HepG2 (cell line): ENCODE measurements around the gene FGF14. TPM values are rescaled to one million over a fixed set of nuclear protein-coding genes. Genes with fewer than 3 reads are reported as not detected.

Source experiments
- ATAC-seq: fragments of 200-7000 bp; cut with Tn5 transposase; 3 replicates; pipeline ENCODE4 v1.9.1; 2020; ENCODE audit warnings: mild to moderate bottlenecking, moderate library complexity
- BruUV-seq: library from RNA; stranded (reverse); fragments of 400-500 nt; replicated peaks from 2 replicates; lab custom pipeline; 2021; lab: Mats Ljungman, UMichigan
- CTCF ChIA-PET: fragments of 300-600 bp; formaldehyde crosslinking; extraction: SDS; loops from one replicate; lab custom pipeline; 2021; ENCODE audit warnings: low total read pairs, inconsistent platforms, low intra/inter-chr PET ratio; lab: Yijun Ruan, JAX
- POLR2A ChIA-PET: fragments of 350-600 bp; sonication (Branson Sonifier 250); formaldehyde crosslinking; loops from one replicate; lab custom pipeline; 2020; ENCODE audit warnings: antibody characterized with exemption, inconsistent platforms; lab: Yijun Ruan, JAX
- DNase-seq: peaks from one replicate; pipeline ENCODE4 v3.0.0-alpha.2; 2015; ENCODE audit warnings: low spot score
- FAIRE-seq: peaks from 3 replicates; lab custom pipeline; 2011; peaks lifted over from hg19 to GRCh38; lab: Jason Lieb, UNC
- H2AFZ ChIP-seq: one replicate; pipeline ENCODE4 v1.6.1; 2011; ENCODE audit warnings: low read length, inconsistent platforms
- H3K27ac ChIP-seq: fragments of 300-600 bp; 3 replicates; pipeline ENCODE4 v1.8.0; 2011; ENCODE audit warnings: mixed run types, mild to moderate bottlenecking, mixed read lengths, low read length, inconsistent platforms; ENCODE audit not compliant: insufficient read depth; ENCODE audit errors: extremely low read length
- H3K27me3 ChIP-seq, 2 experiments: fragments of 200-600 bp in 1 of 2; 2 replicates in 1 of 2; 3 replicates in 1 of 2; pipeline versions ENCODE4 v1.6.0 to v1.8.0; 2011; ENCODE audit warnings: low read length in 2 of 2, mild to moderate bottlenecking in 2 of 2, moderate library complexity in 2 of 2, inconsistent platforms in 1 of 2; ENCODE audit not compliant: insufficient read depth in 2 of 2, control insufficient read depth in 1 of 2
- H3K36me3 ChIP-seq, 2 experiments: fragments of 200-600 bp in 1 of 2; replicated peaks in 1 of 2; 2 replicates in 1 of 2; 3 replicates in 1 of 2; pipeline versions ENCODE4 v1.5.1 to v1.8.0; 2011; ENCODE audit warnings: low read length in 2 of 2, inconsistent platforms in 1 of 2; ENCODE audit not compliant: insufficient read depth in 2 of 2, control insufficient read depth in 1 of 2
- H3K4me1 ChIP-seq: 2 replicates; pipeline ENCODE4 v1.5.1; 2012; ENCODE audit warnings: low read length, inconsistent platforms; ENCODE audit not compliant: insufficient read depth
- H3K4me2 ChIP-seq: 2 replicates; pipeline ENCODE4 v1.6.0; 2011; ENCODE audit warnings: low read depth, low read length, inconsistent platforms
- H3K4me3 ChIP-seq, 3 experiments: fragments of 200-600 bp in 1 of 3; sonication (generic), shearing (Covaris generic) in 1 of 3; replicated peaks in 1 of 3; 2 replicates each; pipeline ENCODE4 v1.5.1; 2011 to 2016; ENCODE audit warnings: low read length in 3 of 3, inconsistent platforms in 2 of 3, low read depth in 2 of 3, mild to moderate bottlenecking in 2 of 3, control low read depth in 1 of 3, mixed read lengths in 1 of 3; ENCODE audit not compliant: insufficient read depth in 1 of 3
- H3K79me2 ChIP-seq: one replicate; pipeline ENCODE4 v1.6.1; 2011; ENCODE audit warnings: low read length, inconsistent platforms; ENCODE audit not compliant: insufficient read depth
- H3K9ac ChIP-seq: 2 replicates; pipeline ENCODE4 v1.6.0; 2011; ENCODE audit warnings: mild to moderate bottlenecking, low read depth, low read length, inconsistent platforms; ENCODE audit not compliant: insufficient read depth
- H3K9me3 ChIP-seq: 2 replicates; pipeline ENCODE4 v1.5.1; 2012; ENCODE audit warnings: mild to moderate bottlenecking, low read length
- H4K20me1 ChIP-seq: 2 replicates; pipeline ENCODE4 v1.6.0; 2011; ENCODE audit warnings: inconsistent platforms, mild to moderate bottlenecking, low read length, moderate library complexity; ENCODE audit not compliant: insufficient read depth
- MIER2 ChIP-seq: IDR thresholded peaks from 2 replicates; pipeline ENCODE4 v1.6.1; 2016; ENCODE audit warnings: missing biosample characterization, missing genetic modification reagents
- RAD51 ChIP-seq: fragments of 450-650 bp; IDR thresholded peaks from 2 replicates; pipeline ENCODE4 v1.6.1; 2016; ENCODE audit warnings: borderline replicate concordance
- REST ChIP-seq, 2 experiments: IDR thresholded peaks; 2 replicates each; pipeline ENCODE4 v1.6.1; 2011 to 2012; ENCODE audit warnings: low read length in 2 of 2, borderline replicate concordance in 1 of 2, low read depth in 1 of 2, mild to moderate bottlenecking in 1 of 2, moderate library complexity in 1 of 2
- TP53 ChIP-seq: sonication (generic); formaldehyde crosslinking; conservative IDR thresholded peaks from 2 replicates; pipeline ENCODE4 v1.4.0; 2020; ENCODE audit warnings: missing genetic modification reagents
- ZNF33B ChIP-seq: sonication (generic); formaldehyde crosslinking; IDR thresholded peaks from 2 replicates; pipeline ENCODE4 v1.5.1; 2020; ENCODE audit warnings: mild to moderate bottlenecking, missing genetic modification reagents
- ZNF572 ChIP-seq: sonication (generic); formaldehyde crosslinking; IDR thresholded peaks from 2 replicates; pipeline ENCODE4 v1.5.1; 2020; ENCODE audit warnings: mild to moderate bottlenecking, missing genetic modification reagents
- ZNF768 ChIP-seq: sonication (generic); formaldehyde crosslinking; IDR thresholded peaks from 2 replicates; pipeline ENCODE4 v1.4.0; 2020; ENCODE audit warnings: missing genetic modification reagents
- ZNF788 ChIP-seq: sonication (generic); formaldehyde crosslinking; IDR thresholded peaks from 2 replicates; pipeline ENCODE4 v1.5.0; 2020; ENCODE audit warnings: mild to moderate bottlenecking, missing genetic modification reagents, borderline replicate concordance
- WGBS: methylation state at CpG from one replicate; pipeline ENCODE4 v1.1.6; 2017; ENCODE audit warnings: low lambda C conversion rate; 5-methylcytosine and 5-hydroxymethylcytosine counted together
- in situ Hi-C: cut with HindIII; loops from 2 replicates; pipeline ENCODE4 v1.10.0; 2017; ENCODE audit warnings: low pct_unique_long_range_greater_than_20kb; ENCODE audit not compliant: extremely low pct_ligation_motif_present
- intact Hi-C: fragments of 100-400 bp; cut with micrococcal nuclease; formaldehyde crosslinking; loops from one replicate; pipeline ENCODE4 v1.10.0; 2022; ENCODE audit not compliant: unreplicated experiment
- polyA plus RNA-seq, 8 experiments: library from polyadenylated mRNA; depleted of rRNA in 3 of 8; stranded (reverse) in 7 of 8; unstranded in 1 of 8; fragments of >200 nt; fragmentation: Illumina TruSeq in 4 of 8; extraction: Trizol in 4 of 8; gene quantifications; 2 replicates each; pipeline versions ENCODE4 v1.2.1 to v1.2.3, GENCODE V29; 2011 to 2016; ENCODE audit warnings: low read depth in 4 of 8, missing spikeins in 1 of 8, mixed read lengths in 1 of 8; ENCODE audit not compliant: insufficient read depth in 1 of 8
- total RNA-seq, 5 experiments: library from RNA; depleted of rRNA; stranded (reverse); fragments of >200 nt; fragmentation: Illumina TruSeq; extraction: Trizol; gene quantifications; 2 replicates each; pipeline ENCODE4 v1.2.3, GENCODE V29; 2016; ENCODE audit warnings: low read depth in 1 of 5
- TF ChIP-seq, protein P1 (sequence below), 2 experiments: sonication (generic) in 1 of 2; formaldehyde crosslinking in 1 of 2; IDR thresholded peaks; 2 replicates each; pipeline versions ENCODE4 v1.5.1 to v1.6.1; 2011 to 2020; ENCODE audit warnings: borderline replicate concordance in 1 of 2, low read depth in 1 of 2, low read length in 1 of 2, mild to moderate bottlenecking in 1 of 2, missing genetic modification reagents in 1 of 2, moderate library complexity in 1 of 2

Gene FGF14
- total and polyA plus RNA-seq, 2 of the 13 experiments (the other 11 are each of a cell fraction or from before 2014, with no cell fraction given) = not detected

DNA sequence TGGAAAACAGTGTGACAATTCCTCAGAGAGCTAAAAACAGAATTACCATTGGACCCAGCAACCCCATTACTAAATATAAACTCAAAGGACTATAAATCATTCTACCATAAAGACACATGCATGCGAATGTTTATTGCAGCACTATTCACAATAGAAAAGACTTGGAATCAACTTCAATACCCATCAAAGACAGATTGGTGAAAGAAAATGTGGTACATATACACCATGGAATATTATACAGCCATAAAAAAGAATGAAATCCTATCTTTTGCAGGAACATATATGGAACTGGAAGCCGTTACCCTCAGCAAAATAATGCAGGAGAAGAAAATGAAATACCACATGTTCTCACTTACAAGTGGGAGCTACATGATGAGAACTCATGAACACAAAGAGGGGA is 20.8 kb upstream of the FGF14 start:
- Histone ChIP-seq H3K27ac (no peak overlapping the region), H4K20me1 (no peaks in the 10 kb centered on the region), H3K27me3 (no peaks in the 10 kb centered on the region), H3K9me3 (peaks cover 43% of the 10 kb centered on the region), H3K4me1 (no peaks in the 10 kb centered on the region), H3K4me2 (no peak overlapping the region), H3K36me3 (no peaks in the 10 kb centered on the region), H3K9ac (no peak overlapping the region), H2AFZ (no peak overlapping the region)
- ATAC-seq (no peak), DNase-seq (no peak), FAIRE-seq (no peak)
- no TSS peak for BruUV-seq
- ChIA-PET CTCF (no interaction called here), POLR2A (no interaction called here)
- in situ Hi-C loops (no loop called here), intact Hi-C loops (no loop called here)
- whole genome bisulfite sequencing = 6% methylated on average over 2 of the region's 2 CpGs
- TF ChIP-seq ZNF572 (CRISPR knock-in tag) (no peak), ZNF768 (CRISPR knock-in tag) (no peak)
- TF ChIP-seq, all 625 proteins: peak for 0
- no peak overlapping the region for H3K4me3 ChIP-seq
- no peaks in the 10 kb centered on the region for H3K79me2 ChIP-seq

DNA sequence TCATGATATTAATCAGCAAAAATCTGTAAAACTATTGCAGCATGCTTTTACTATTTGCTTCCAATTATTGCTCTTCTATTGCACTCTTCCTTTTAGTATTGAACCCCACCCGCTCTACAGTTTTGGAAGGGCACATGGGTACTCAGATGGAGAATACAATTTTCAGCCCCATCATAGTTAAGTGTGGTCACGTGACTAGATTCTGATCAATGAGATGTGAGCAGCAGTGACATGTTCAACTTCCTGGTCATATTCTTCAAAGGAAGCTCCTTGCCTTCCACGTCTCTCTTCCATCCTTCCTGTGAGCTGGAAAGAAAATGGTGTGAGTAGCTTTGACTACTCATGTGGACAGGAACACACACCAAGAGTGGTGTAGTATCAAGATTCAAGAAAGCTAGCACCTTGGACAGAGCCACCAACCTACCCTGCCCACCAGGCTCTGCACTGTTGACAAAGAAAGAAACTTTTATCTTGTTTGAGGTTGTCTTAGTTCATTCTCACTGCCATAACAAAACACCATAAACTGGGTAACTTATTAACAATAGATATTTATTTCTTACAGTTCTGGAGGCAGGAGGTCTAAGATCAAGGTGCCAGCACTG is 3.8 kb upstream of the FGF14 start:
- Histone ChIP-seq H3K79me2 (no peaks in the 10 kb centered on the region), H3K4me3 (no peak overlapping the region), H3K9ac (no peak overlapping the region), H3K4me1 (no peaks in the 10 kb centered on the region), H2AFZ (no peak overlapping the region), H3K27ac (no peak overlapping the region), H3K4me2 (no peak overlapping the region), H3K36me3 (no peaks in the 10 kb centered on the region), H3K27me3 (peaks cover 0 to 13% of the 10 kb centered on the region in 2 experiments; a peak in 2 of 5 replicates), H3K9me3 (no peaks in the 10 kb centered on the region), H4K20me1 (no peaks in the 10 kb centered on the region)
- DNase-seq (no peak), FAIRE-seq (no peak), ATAC-seq (no peak)
- TF ChIP-seq REST (IDR thresholded peaks at IDR 0.05; ENCODE audit: borderline replicate concordance in 1 of 2, low read depth in 1 of 2, low read length in 2 of 2) (peak; percentile 29 to 90), MIER2 (CRISPR knock-in tag) (peak; percentile 89), RAD51 (peak; percentile 88), ZNF788 (no peak), ZNF33B (CRISPR knock-in tag) (no peak), TP53 (CRISPR knock-in tag) (no peak)
- TF ChIP-seq, protein P1, sequence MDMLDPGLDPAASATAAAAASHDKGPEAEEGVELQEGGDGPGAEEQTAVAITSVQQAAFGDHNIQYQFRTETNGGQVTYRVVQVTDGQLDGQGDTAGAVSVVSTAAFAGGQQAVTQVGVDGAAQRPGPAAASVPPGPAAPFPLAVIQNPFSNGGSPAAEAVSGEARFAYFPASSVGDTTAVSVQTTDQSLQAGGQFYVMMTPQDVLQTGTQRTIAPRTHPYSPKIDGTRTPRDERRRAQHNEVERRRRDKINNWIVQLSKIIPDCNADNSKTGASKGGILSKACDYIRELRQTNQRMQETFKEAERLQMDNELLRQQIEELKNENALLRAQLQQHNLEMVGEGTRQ (IDR thresholded peaks at IDR 0.05; ENCODE audit: low read depth, low read length) = peak; percentile 72
- TF ChIP-seq, protein P1 (CRISPR knock-in tag; IDR thresholded peaks at IDR 0.05; ENCODE audit: borderline replicate concordance) = no peak
- in situ Hi-C loops = no loop called here
- POLR2A ChIA-PET = no interaction called here
- WGBS = 0% methylated on average over 3 of the region's 3 CpGs
- no TSS peak for BruUV-seq
- CTCF ChIA-PET = no interaction called here
- intact Hi-C loops = no loop called here
